IMR-90 (cell line): ENCODE results near the gene RPL41. TPM values are rescaled to one million over a fixed set of nuclear protein-coding genes. Genes with fewer than 3 reads are reported as not detected.

Source experiments
- ATAC-seq: fragments of 200-7000 bp; cut with Tn5 transposase; 2 replicates; pipeline ENCODE4 v1.9.1; 2020; ENCODE audit warnings: low read depth, mild to moderate bottlenecking, moderate library complexity
- BruUV-seq: library from RNA; stranded (reverse); fragments of 400-500 nt; replicated peaks from 2 replicates; lab custom pipeline; 2021; lab: Mats Ljungman, UMichigan
- CTCF ChIA-PET: fragments of 300-600 bp; formaldehyde crosslinking; extraction: SDS; loops from one replicate; lab custom pipeline; 2021; ENCODE audit warnings: antibody characterized with exemption; lab: Yijun Ruan, JAX
- POLR2A ChIA-PET: fragments of 300-600 bp; sonication (Branson Sonifier 250); formaldehyde crosslinking; loops from one replicate; lab custom pipeline; 2022; ENCODE audit warnings: antibody characterized with exemption; ENCODE audit not compliant: unreplicated experiment; lab: Charles Lee
- DNase-seq: peaks from one replicate; pipeline ENCODE4 v3.0.0; 2013
- H2AFZ ChIP-seq: replicated peaks from 2 replicates; pipeline ENCODE3; 2013; ENCODE audit warnings: low read length, mild to moderate bottlenecking; ENCODE audit not compliant: poor library complexity
- H2AK5ac ChIP-seq: 2 replicates; pipeline ENCODE4 v1.6.1; 2013; ENCODE audit warnings: low read depth, low read length, inconsistent platforms
- H2AK9ac ChIP-seq: replicated peaks from 2 replicates; pipeline ENCODE3; 2013; ENCODE audit warnings: mild to moderate bottlenecking, low read depth, low read length, moderate library complexity; ENCODE audit not compliant: poor library complexity
- H2BK120ac ChIP-seq: 2 replicates; pipeline ENCODE4 v1.6.1; 2013; ENCODE audit warnings: low read depth, low read length, inconsistent platforms
- H2BK15ac ChIP-seq: 3 replicates; pipeline ENCODE4 v1.6.1; 2013; ENCODE audit warnings: low read depth, low read length, inconsistent platforms
- H2BK20ac ChIP-seq: 2 replicates; pipeline ENCODE4 v1.6.1; 2013; ENCODE audit warnings: low read depth, mild to moderate bottlenecking, inconsistent platforms, low read length, moderate library complexity
- H2BK5ac ChIP-seq: 2 replicates; pipeline ENCODE4 v1.6.1; 2013; ENCODE audit warnings: mild to moderate bottlenecking, low read depth, low read length, inconsistent platforms; ENCODE audit not compliant: poor library complexity, severe bottlenecking
- H3K14ac ChIP-seq: replicated peaks from 2 replicates; pipeline ENCODE4 v1.6.1; 2013; ENCODE audit warnings: low read depth, low read length, inconsistent platforms
- H3K18ac ChIP-seq: 2 replicates; pipeline ENCODE4 v1.6.1; 2013; ENCODE audit warnings: low read depth, low read length, control low read depth
- H3K23ac ChIP-seq: 2 replicates; pipeline ENCODE4 v1.6.1; 2013; ENCODE audit warnings: low read depth, low read length, inconsistent platforms
- H3K27ac ChIP-seq: 2 replicates; pipeline ENCODE4 v1.5.1; 2013; ENCODE audit warnings: mild to moderate bottlenecking, control low read depth, low read length; ENCODE audit not compliant: insufficient read depth
- H3K27me3 ChIP-seq: 2 replicates; pipeline ENCODE4 v1.6.1; 2013; ENCODE audit warnings: low read length; ENCODE audit not compliant: control insufficient read depth, insufficient read depth
- H3K36me3 ChIP-seq: 2 replicates; pipeline ENCODE4 v1.6.1; 2013; ENCODE audit warnings: low read length, mixed read lengths; ENCODE audit not compliant: control insufficient read depth, insufficient read depth
- H3K4ac ChIP-seq: 2 replicates; pipeline ENCODE4 v1.6.1; 2013; ENCODE audit warnings: low read depth, low read length, inconsistent platforms
- H3K4me1 ChIP-seq: 2 replicates; pipeline ENCODE4 v1.6.1; 2013; ENCODE audit warnings: low read length, mixed read lengths; ENCODE audit not compliant: control insufficient read depth, insufficient read depth
- H3K4me2 ChIP-seq: 2 replicates; pipeline ENCODE4 v1.6.1; 2013; ENCODE audit warnings: low read depth, mild to moderate bottlenecking, control low read depth, low read length, moderate library complexity
- H3K4me3 ChIP-seq: 2 replicates; pipeline ENCODE4 v1.5.1; 2013; ENCODE audit warnings: low read depth, mild to moderate bottlenecking, control low read depth, low read length, moderate library complexity; ENCODE audit not compliant: insufficient read depth
- H3K56ac ChIP-seq: 2 replicates; pipeline ENCODE4 v1.6.1; 2013; ENCODE audit warnings: low read length, inconsistent platforms; ENCODE audit not compliant: insufficient read depth; ENCODE audit errors: extremely low read depth
- H3K79me1 ChIP-seq, 2 experiments: 2 replicates each; pipeline ENCODE4 v1.6.1; 2013; ENCODE audit warnings: low read length in 2 of 2, inconsistent platforms in 1 of 2, low read depth in 1 of 2
- H3K9ac ChIP-seq: 2 replicates; pipeline ENCODE4 v1.6.1; 2013; ENCODE audit warnings: low read depth, low read length, control low read depth
- H3K9me1 ChIP-seq: 2 replicates; pipeline ENCODE4 v1.6.1; 2013; ENCODE audit warnings: low read length, inconsistent platforms; ENCODE audit not compliant: insufficient read depth
- H3K9me3 ChIP-seq: 2 replicates; pipeline ENCODE4 v1.6.1; 2013; ENCODE audit warnings: low read length; ENCODE audit not compliant: control insufficient read depth, insufficient read depth
- H4K20me1 ChIP-seq: 2 replicates; pipeline ENCODE4 v1.6.1; 2013; ENCODE audit warnings: low read length, inconsistent platforms; ENCODE audit not compliant: insufficient read depth
- H4K5ac ChIP-seq: 2 replicates; pipeline ENCODE4 v1.6.1; 2013; ENCODE audit warnings: mild to moderate bottlenecking, low read depth, low read length, control low read depth
- H4K8ac ChIP-seq, 2 experiments: 2 replicates each; pipeline ENCODE4 v1.6.1; 2013; ENCODE audit warnings: low read depth in 2 of 2, low read length in 2 of 2, control low read depth in 1 of 2, inconsistent platforms in 1 of 2
- H4K91ac ChIP-seq: 2 replicates; pipeline ENCODE4 v1.6.1; 2013; ENCODE audit warnings: low read depth, low read length, inconsistent platforms; ENCODE audit not compliant: insufficient read depth
- BHLHE40 ChIP-seq: fragments of 150-350 bp; IDR thresholded peaks from 2 replicates; pipeline ENCODE4 v1.6.1; 2016; ENCODE audit warnings: mild to moderate bottlenecking, low read depth, low read length
- CEBPB ChIP-seq: IDR thresholded peaks from 2 replicates; pipeline ENCODE4 v1.6.1; 2012; ENCODE audit warnings: low read depth, low read length, improper control_type of control experiment
- CHD1 ChIP-seq: IDR thresholded peaks from 2 replicates; pipeline ENCODE4 v1.6.1; 2012; ENCODE audit warnings: low read depth, low read length, improper control_type of control experiment
- CTCF ChIP-seq: conservative IDR thresholded peaks from 2 replicates; pipeline ENCODE4 v1.5.1; 2012; ENCODE audit warnings: mild to moderate bottlenecking, low read depth, low read length, improper control_type of control experiment
- FOS ChIP-seq: fragments of 150-350 bp; IDR thresholded peaks from 2 replicates; pipeline ENCODE4 v1.6.1; 2016; ENCODE audit warnings: low read depth, low read length
- MAFK ChIP-seq: IDR thresholded peaks from 2 replicates; pipeline ENCODE4 v1.6.1; 2012; ENCODE audit warnings: low read depth, low read length, improper control_type of control experiment
- MAZ ChIP-seq: IDR thresholded peaks from 2 replicates; pipeline ENCODE4 v1.6.1; 2012; ENCODE audit warnings: low read depth, mild to moderate bottlenecking, low read length, improper control_type of control experiment, moderate library complexity, borderline replicate concordance
- MXI1 ChIP-seq: IDR thresholded peaks from 2 replicates; pipeline ENCODE4 v1.6.1; 2012; ENCODE audit warnings: low read depth, mild to moderate bottlenecking, low read length, moderate library complexity, borderline replicate concordance
- NFE2L2 ChIP-seq: fragments of 150-350 bp; IDR thresholded peaks from 2 replicates; pipeline ENCODE4 v1.6.1; 2016; ENCODE audit warnings: low read depth, mild to moderate bottlenecking, low read length
- POLR2A ChIP-seq: IDR thresholded peaks from 2 replicates; pipeline ENCODE4 v1.6.1; 2012; ENCODE audit warnings: mild to moderate bottlenecking, low read depth, low read length
- RAD21 ChIP-seq: IDR thresholded peaks from 2 replicates; pipeline ENCODE4 v1.6.1; 2012; ENCODE audit warnings: low read length, improper control_type of control experiment
- RCOR1 ChIP-seq: IDR thresholded peaks from 2 replicates; pipeline ENCODE4 v1.6.1; 2012; ENCODE audit warnings: mild to moderate bottlenecking, low read length, improper control_type of control experiment; ENCODE audit not compliant: insufficient replicate concordance
- RFX5 ChIP-seq: IDR thresholded peaks from 2 replicates; pipeline ENCODE4 v1.8.0; 2012; ENCODE audit warnings: low read depth, mild to moderate bottlenecking, low read length, moderate library complexity
- SMC3 ChIP-seq: fragments of 150-350 bp; IDR thresholded peaks from 2 replicates; pipeline ENCODE4 v1.6.1; 2016; ENCODE audit warnings: low read depth, mild to moderate bottlenecking, antibody characterized with exemption, low read length, moderate library complexity
- USF2 ChIP-seq: fragments of 150-350 bp; IDR thresholded peaks from 2 replicates; pipeline ENCODE4 v1.6.1; 2017; ENCODE audit warnings: mild to moderate bottlenecking, antibody characterized with exemption, low read length, low read depth
- WGBS, 2 experiments: methylation state at CpG; one replicate each; pipeline versions ENCODE4 v1.1.5 to v1.1.7; 2013; ENCODE audit warnings: missing lambda C conversion rate in 2 of 2; ENCODE audit not compliant: insufficient read length in 1 of 2; ENCODE audit errors: extremely low coverage in 2 of 2; 5-methylcytosine and 5-hydroxymethylcytosine counted together
- dilution Hi-C: fragments of 300-500 bp; cut with HindIII; formaldehyde crosslinking; loops from one replicate; pipeline ENCODE4 v1.14.3; 2018; ENCODE audit warnings: low sequenced_read_pairs; ENCODE audit not compliant: unreplicated experiment
- in situ Hi-C: fragments of 300-500 bp; cut with MboI; formaldehyde crosslinking; loops from 3 replicates; pipeline ENCODE4 v1.14.3; 2019; ENCODE audit warnings: low sequenced_read_pairs, inconsistent platforms, mixed read lengths
- intact Hi-C: fragments of 100-400 bp; cut with micrococcal nuclease; formaldehyde crosslinking; loops from 2 replicates; pipeline ENCODE4 v1.10.0; 2022
- polyA plus RNA-seq, 3 experiments: library from polyadenylated mRNA; depleted of rRNA; stranded (reverse); fragments of >200 nt; gene quantifications; 2 replicates each; pipeline ENCODE4 v1.2.3, GENCODE V29; 2012; ENCODE audit warnings: low replicate concordance in 1 of 3
- total RNA-seq: library from RNA; depleted of rRNA; stranded (reverse); fragments of >200 nt; gene quantifications from 2 replicates; pipeline ENCODE4 v1.2.3, GENCODE V29; 2012
- TF ChIP-seq, protein P1 (sequence below): fragments of 150-350 bp; IDR thresholded peaks from 2 replicates; pipeline ENCODE4 v1.6.1; 2016; ENCODE audit warnings: low read depth, mild to moderate bottlenecking, low read length, moderate library complexity, borderline replicate concordance

The RPL41 gene
- total and polyA plus RNA-seq, 2 of the 4 experiments (the other 2 are of a cell fraction) = 1,119 to 9,394 TPM

GRCh38 chr12:56114084-56114483 is 2.3 kb upstream of the RPL41 start:
- ChIA-PET CTCF (no interaction called here), POLR2A (no interaction called here)
- Histone ChIP-seq H2BK120ac (no peak overlapping the region), H3K23ac (no peak overlapping the region), H3K4me3 (no peak overlapping the region), H4K5ac (no peak overlapping the region), H3K36me3 (peaks cover 34% of the 10 kb centered on the region), H3K27me3 (no peaks in the 10 kb centered on the region), H3K56ac (no peak overlapping the region), H2BK5ac (no peak overlapping the region), H3K9me3 (no peaks in the 10 kb centered on the region), H3K9ac (no peak overlapping the region), H3K79me1 (peaks cover 9 to 27% of the 10 kb centered on the region in 2 experiments; a peak in 3 of 4 replicates), H2AK5ac (no peak overlapping the region), H3K14ac (no peak overlapping the region), H3K4me1 (peaks cover 5% of the 10 kb centered on the region), H3K27ac (no peak overlapping the region), H2AFZ (no peak overlapping the region), H4K20me1 (peaks cover 7% of the 10 kb centered on the region), H2BK20ac (no peak overlapping the region), H2AK9ac (no peak overlapping the region), H4K91ac (no peak overlapping the region), H4K8ac (no peak overlapping the region), H2BK15ac (no peak overlapping the region), H3K4ac (no peak overlapping the region), H3K9me1 (no peaks in the 10 kb centered on the region), H3K4me2 (no peak overlapping the region), H3K18ac (no peak overlapping the region)
- WGBS, 2 experiments = no CpG with 5 or more reads among the region's 1 CpG
- in situ Hi-C loops (no loop called here), intact Hi-C loops (no loop called here), dilution Hi-C loops (no loop called here)
- DNase-seq (no peak), ATAC-seq (no peak)
- TF ChIP-seq POLR2A (no peak), MAZ (no peak), USF2 (no peak), RCOR1 (no peak), BHLHE40 (no peak), CEBPB (no peak), RAD21 (no peak), MAFK (no peak), CTCF (no peak), RFX5 (no peak), CHD1 (no peak), NFE2L2 (no peak), FOS (no peak), SMC3 (no peak), MXI1 (no peak)
- TF ChIP-seq, protein P1, sequence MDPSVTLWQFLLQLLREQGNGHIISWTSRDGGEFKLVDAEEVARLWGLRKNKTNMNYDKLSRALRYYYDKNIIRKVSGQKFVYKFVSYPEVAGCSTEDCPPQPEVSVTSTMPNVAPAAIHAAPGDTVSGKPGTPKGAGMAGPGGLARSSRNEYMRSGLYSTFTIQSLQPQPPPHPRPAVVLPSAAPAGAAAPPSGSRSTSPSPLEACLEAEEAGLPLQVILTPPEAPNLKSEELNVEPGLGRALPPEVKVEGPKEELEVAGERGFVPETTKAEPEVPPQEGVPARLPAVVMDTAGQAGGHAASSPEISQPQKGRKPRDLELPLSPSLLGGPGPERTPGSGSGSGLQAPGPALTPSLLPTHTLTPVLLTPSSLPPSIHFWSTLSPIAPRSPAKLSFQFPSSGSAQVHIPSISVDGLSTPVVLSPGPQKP = no peak
- BruUV-seq = no TSS peak
